HEK293T (cell line): Measurements from ENCODE around the gene CCDC137.
A peak's percentile ranks its signal among the peaks of the same experiment; 100 is the strongest.

Experiments
- CTCF ChIA-PET: fragments of 350-600 bp; formaldehyde crosslinking; extraction: SDS; loops from one replicate; lab custom pipeline; 2021; ENCODE audit warnings: antibody characterized with exemption, inconsistent platforms; lab: Yijun Ruan, JAX
- POLR2A ChIA-PET: fragments of 350-600 bp; formaldehyde crosslinking; extraction: SDS; loops from one replicate; lab custom pipeline; 2020; ENCODE audit warnings: antibody characterized with exemption, inconsistent platforms; lab: Yijun Ruan, JAX
- DNase-seq: peaks from one replicate; pipeline ENCODE4 v3.0.0; 2012; ENCODE audit warnings: mixed read lengths; ENCODE audit errors: extremely low spot score
- ARNT ChIP-seq: fragments of 450-650 bp; IDR thresholded peaks from 2 replicates; pipeline ENCODE4 v1.6.1; 2017; ENCODE audit warnings: mild to moderate bottlenecking
- BHLHE40 ChIP-seq: fragments of 450-650 bp; IDR thresholded peaks from 2 replicates; pipeline ENCODE4 v1.6.1; 2016; ENCODE audit warnings: mild to moderate bottlenecking, moderate library complexity, borderline replicate concordance
- CTBP1 ChIP-seq: fragments of 450-650 bp; IDR thresholded peaks from 2 replicates; pipeline ENCODE4 v1.6.1; 2016; ENCODE audit warnings: borderline replicate concordance
- ELF4 ChIP-seq: fragments of 450-650 bp; IDR thresholded peaks from 2 replicates; pipeline ENCODE4 v1.6.1; 2017; ENCODE audit warnings: antibody characterized with exemption
- FOXA1 ChIP-seq: fragments of 450-650 bp; IDR thresholded peaks from 2 replicates; pipeline ENCODE4 v1.6.1; 2016; ENCODE audit warnings: mild to moderate bottlenecking
- FOXK2 ChIP-seq: fragments of 450-650 bp; IDR thresholded peaks from 2 replicates; pipeline ENCODE4 v1.6.1; 2016; ENCODE audit warnings: mild to moderate bottlenecking
- FOXM1 ChIP-seq: fragments of 450-650 bp; IDR thresholded peaks from 2 replicates; pipeline ENCODE4 v1.6.1; 2017; ENCODE audit warnings: mild to moderate bottlenecking, borderline replicate concordance
- HDGF ChIP-seq: fragments of 450-650 bp; IDR thresholded peaks from 2 replicates; pipeline ENCODE4 v1.6.1; 2017; ENCODE audit warnings: antibody characterized with exemption, borderline replicate concordance
- L3MBTL2 ChIP-seq: fragments of 450-650 bp; conservative IDR thresholded peaks from 2 replicates; pipeline ENCODE4 v1.6.1; 2016; ENCODE audit warnings: mild to moderate bottlenecking
- LEF1 ChIP-seq: fragments of 450-650 bp; IDR thresholded peaks from 2 replicates; pipeline ENCODE4 v1.6.1; 2017; ENCODE audit warnings: mild to moderate bottlenecking, borderline replicate concordance
- NFRKB ChIP-seq: fragments of 450-650 bp; IDR thresholded peaks from 2 replicates; pipeline ENCODE4 v1.6.1; 2016; ENCODE audit warnings: mild to moderate bottlenecking, moderate library complexity
- PKNOX1 ChIP-seq: fragments of 450-650 bp; IDR thresholded peaks from 2 replicates; pipeline ENCODE4 v1.6.1; 2016
- SP1 ChIP-seq: fragments of 450-650 bp; IDR thresholded peaks from 2 replicates; pipeline ENCODE4 v1.6.1; 2017
- SUZ12 ChIP-seq: fragments of 450-650 bp; IDR thresholded peaks from 2 replicates; pipeline ENCODE4 v1.6.1; 2016; ENCODE audit warnings: mild to moderate bottlenecking
- TARDBP ChIP-seq: fragments of 450-650 bp; IDR thresholded peaks from 2 replicates; pipeline ENCODE4 v1.6.1; 2016
- ZNF384 ChIP-seq: fragments of 450-650 bp; IDR thresholded peaks from 2 replicates; pipeline ENCODE4 v1.6.1; 2016

Gene CCDC137

GRCh38 chr17:81705518-81706231 lies 39.1 kb downstream of the CCDC137 start:
- ChIA-PET CTCF (no interaction called here), POLR2A (no interaction called here)
- TF ChIP-seq ZNF384 (no peak), BHLHE40 (no peak), TARDBP (no peak), NFRKB (no peak), ELF4 (no peak), FOXM1 (no peak), LEF1 (no peak), ARNT (no peak), L3MBTL2 (no peak), SUZ12 (no peak), FOXA1 (no peak), CTBP1 (no peak), SP1 (no peak), FOXK2 (no peak), PKNOX1 (no peak), HDGF (no peak)
- no peak for DNase-seq

- DNase-seq = no peak
- ChIA-PET CTCF (no interaction called here), POLR2A (interaction anchor here (0.7 kb wide), 1 partner anchor 22 kb away, joined by 3 read pairs; no protein-coding TSS in a partner anchor)
- TF ChIP-seq FOXM1 (no peak), ARNT (no peak), ELF4 (no peak), PKNOX1 (no peak), FOXK2 (no peak), FOXA1 (no peak), TARDBP (no peak), NFRKB (no peak), ZNF384 (no peak), SUZ12 (no peak), L3MBTL2 (no peak), CTBP1 (no peak), HDGF (no peak), LEF1 (no peak), SP1 (no peak), BHLHE40 (no peak)
Observed at GRCh38 chr17:81706232-81706611, 39.7 kb downstream of the CCDC137 start.

- no peak for DNase-seq
- POLR2A ChIA-PET = interaction anchor here (0.7 to 0.8 kb wide), 2 partner anchors 22 to 41 kb away, joined by 3 read pairs; no protein-coding TSS in a partner anchor
- TF ChIP-seq FOXA1 (no peak), SUZ12 (no peak), FOXM1 (no peak), TARDBP (no peak)
- CTCF ChIA-PET = no interaction called here
Observed at GRCh38 chr17:81706757-81707624, 40.5 kb downstream of the CCDC137 start.

- no peak for TF ChIP-seq LEF1
- peak; percentile 18; the same call in 1 of the 2 replicates for TF ChIP-seq HDGF
- ChIA-PET POLR2A (interaction anchor here (1.0 to 1.9 kb wide), 3 partner anchors 12 to 24 kb away, joined by 3 to 9 read pairs (median 6); partner anchors contain the start of genes ARL16 and HGS), CTCF (no interaction called here)
- DNase-seq = no peak
Observed at GRCh38 chr17:81707725-81708646, 41.4 kb downstream of the CCDC137 start.

- no peak for DNase-seq
- POLR2A ChIA-PET = interaction anchor here (0.6 to 1.9 kb wide), 5 partner anchors 13 to 124 kb away, joined by 3 to 9 read pairs (median 3); partner anchors contain the start of genes ARL16, HGS and MCRIP1
- CTCF ChIA-PET = interaction anchor here (0.8 to 1.0 kb wide), 2 partner anchors 25 to 144 kb away, joined by 3 read pairs; partner anchors contain the start of genes ARL16 and HGS
- TF ChIP-seq LEF1 (no peak), HDGF (0 out of 2 replicates have a peak, but pooled peaks have one; percentile 14)
Observed at GRCh38 chr17:81708739-81709185, 42.2 kb downstream of the CCDC137 start.
